ENCODE measurements around the gene CDC20. TPM values are rescaled to one million over a fixed set of nuclear protein-coding genes. Genes with fewer than 3 reads are reported as not detected.

The CDC20 gene
- total and polyA plus RNA-seq, 2 donors (not counting 1 experiment from before 2014, with no cell fraction given) = 1.1 to 1.5 TPM

DNA sequence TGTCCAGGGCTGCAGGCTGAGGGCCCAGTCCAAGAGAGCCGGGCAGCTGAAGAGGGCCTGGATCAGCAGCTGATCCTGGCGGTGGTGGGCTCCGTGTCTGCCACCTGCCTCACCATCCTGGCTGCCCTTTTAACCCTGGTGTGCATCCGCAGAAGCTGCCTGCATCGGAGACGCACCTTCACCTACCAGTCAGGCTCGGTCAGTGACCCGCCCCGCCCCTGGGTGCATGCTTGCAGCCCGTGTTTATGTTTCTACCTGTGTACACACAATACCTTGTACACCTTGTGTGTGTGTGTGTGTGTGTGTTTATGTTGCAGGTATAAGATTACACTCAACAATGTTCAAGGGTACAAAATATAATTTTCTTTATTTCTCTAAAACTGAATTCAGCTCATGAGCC lies 45.0 kb upstream of the CDC20 start:
- Histone ChIP-seq H3K36me3 (replicated peaks in 1 of 2; ENCODE audit: control extremely low read depth in 1 of 2, control insufficient read depth in 1 of 2, extremely low read depth in 1 of 2, insufficient read depth in 2 of 2, low read length in 1 of 2) (no peaks in the 10 kb centered on the region), H3K4me1 (ENCODE audit: control insufficient read depth in 2 of 2, insufficient read depth in 2 of 2, low read length in 2 of 2) (no peaks in the 10 kb centered on the region), H2AFZ (ENCODE audit: insufficient read depth, low read depth, low read length, poor library complexity, severe bottlenecking) (no peak overlapping the region), H3K27me3 (replicated peaks in 1 of 4; ENCODE audit: control extremely low read depth in 1 of 4, control insufficient read depth in 3 of 4, insufficient read depth in 4 of 4, low read length in 3 of 4) (no peaks in the 10 kb centered on the region), H3K4me3 (ENCODE audit: control extremely low read depth in 1 of 5, extremely low read depth in 1 of 5, insufficient read depth in 1 of 5, low read depth in 2 of 5, low read length in 4 of 5) (no peak overlapping the region), H3K79me2 (ENCODE audit: control insufficient read depth, insufficient read depth, low read length) (no peaks in the 10 kb centered on the region), H3K9me3 (ENCODE audit: control extremely low read depth in 1 of 3, control insufficient read depth in 2 of 3, insufficient read depth in 1 of 3, low read length in 2 of 3) (no peaks in the 10 kb centered on the region), H3K27ac (ENCODE audit: low read length in 2 of 2) (no peak overlapping the region), H4K20me1 (ENCODE audit: control insufficient read depth, insufficient read depth, low read length, poor library complexity, severe bottlenecking) (no peaks in the 10 kb centered on the region), H3K9ac (ENCODE audit: low read length) (no peak overlapping the region), H3K4me2 (replicated peaks; ENCODE audit: low read depth, low read length, poor library complexity, severe bottlenecking) (no peak overlapping the region)
- ChIA-PET POLR2A (no interaction called here), CTCF (no interaction called here)
- Mint-ChIP-seq H3K4me3 (no peak overlapping the region), H3K27ac (no peak overlapping the region), H3K27me3 (no peaks in the 10 kb centered on the region), H3K4me1 (no peaks in the 10 kb centered on the region), H3K9me3 (ENCODE audit: insufficient read depth) (no peaks in the 10 kb centered on the region)
- intact Hi-C loops (cut with micrococcal nuclease) = no loop called here
- TF ChIP-seq, protein P1, sequence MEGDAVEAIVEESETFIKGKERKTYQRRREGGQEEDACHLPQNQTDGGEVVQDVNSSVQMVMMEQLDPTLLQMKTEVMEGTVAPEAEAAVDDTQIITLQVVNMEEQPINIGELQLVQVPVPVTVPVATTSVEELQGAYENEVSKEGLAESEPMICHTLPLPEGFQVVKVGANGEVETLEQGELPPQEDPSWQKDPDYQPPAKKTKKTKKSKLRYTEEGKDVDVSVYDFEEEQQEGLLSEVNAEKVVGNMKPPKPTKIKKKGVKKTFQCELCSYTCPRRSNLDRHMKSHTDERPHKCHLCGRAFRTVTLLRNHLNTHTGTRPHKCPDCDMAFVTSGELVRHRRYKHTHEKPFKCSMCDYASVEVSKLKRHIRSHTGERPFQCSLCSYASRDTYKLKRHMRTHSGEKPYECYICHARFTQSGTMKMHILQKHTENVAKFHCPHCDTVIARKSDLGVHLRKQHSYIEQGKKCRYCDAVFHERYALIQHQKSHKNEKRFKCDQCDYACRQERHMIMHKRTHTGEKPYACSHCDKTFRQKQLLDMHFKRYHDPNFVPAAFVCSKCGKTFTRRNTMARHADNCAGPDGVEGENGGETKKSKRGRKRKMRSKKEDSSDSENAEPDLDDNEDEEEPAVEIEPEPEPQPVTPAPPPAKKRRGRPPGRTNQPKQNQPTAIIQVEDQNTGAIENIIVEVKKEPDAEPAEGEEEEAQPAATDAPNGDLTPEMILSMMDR (IDR thresholded peaks at IDR 0.05) = no peak
- TF ChIP-seq EZH2 (IDR thresholded peaks at IDR 0.05; ENCODE audit: borderline replicate concordance, insufficient read depth, low read depth, low read length, poor library complexity, severe bottlenecking) = no peak
- ATAC-seq (ENCODE audit: low read depth) (no peak), DNase-seq (no peak)
- WGBS (ENCODE audit: insufficient coverage) = 94% methylated on average over 3 of the region's 10 CpGs

DNA sequence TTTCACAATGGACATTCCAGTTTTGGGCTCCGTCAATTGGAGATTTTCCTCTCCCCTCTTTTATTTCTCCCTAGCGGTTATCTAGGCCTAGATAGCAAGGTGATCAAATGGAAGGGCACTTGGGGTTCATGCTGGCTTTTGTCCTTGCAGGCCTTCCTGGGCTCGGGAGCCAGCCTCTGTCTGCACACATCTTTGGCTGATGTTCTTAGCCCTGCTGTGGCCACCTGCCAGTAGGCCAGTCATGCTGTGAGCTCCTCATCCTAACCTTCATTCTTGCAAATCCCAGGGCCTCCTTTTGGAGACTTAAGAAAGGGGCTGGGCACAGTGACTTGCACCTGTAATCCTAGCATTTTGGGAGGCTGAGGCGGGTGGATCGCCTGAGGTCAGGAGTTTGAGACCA lies 44.5 kb upstream of the CDC20 start:
- Histone ChIP-seq H3K27me3 (replicated peaks in 1 of 4; ENCODE audit: control extremely low read depth in 1 of 4, control insufficient read depth in 3 of 4, insufficient read depth in 4 of 4, low read length in 3 of 4) (no peaks in the 10 kb centered on the region), H3K4me2 (replicated peaks; ENCODE audit: low read depth, low read length, poor library complexity, severe bottlenecking) (no peak overlapping the region), H2AFZ (ENCODE audit: insufficient read depth, low read depth, low read length, poor library complexity, severe bottlenecking) (no peak overlapping the region), H3K36me3 (replicated peaks in 1 of 2; ENCODE audit: control extremely low read depth in 1 of 2, control insufficient read depth in 1 of 2, extremely low read depth in 1 of 2, insufficient read depth in 2 of 2, low read length in 1 of 2) (no peaks in the 10 kb centered on the region), H4K20me1 (ENCODE audit: control insufficient read depth, insufficient read depth, low read length, poor library complexity, severe bottlenecking) (no peaks in the 10 kb centered on the region), H3K4me3 (ENCODE audit: control extremely low read depth in 1 of 5, extremely low read depth in 1 of 5, insufficient read depth in 1 of 5, low read depth in 2 of 5, low read length in 4 of 5) (no peak overlapping the region), H3K9me3 (ENCODE audit: control extremely low read depth in 1 of 3, control insufficient read depth in 2 of 3, insufficient read depth in 1 of 3, low read length in 2 of 3) (no peaks in the 10 kb centered on the region), H3K4me1 (ENCODE audit: control insufficient read depth in 2 of 2, insufficient read depth in 2 of 2, low read length in 2 of 2) (no peaks in the 10 kb centered on the region), H3K27ac (ENCODE audit: low read length in 2 of 2) (no peak overlapping the region), H3K79me2 (ENCODE audit: control insufficient read depth, insufficient read depth, low read length) (no peaks in the 10 kb centered on the region), H3K9ac (ENCODE audit: low read length) (no peak overlapping the region)
- Mint-ChIP-seq H3K4me3 (no peak overlapping the region), H3K27ac (no peak overlapping the region), H3K4me1 (no peaks in the 10 kb centered on the region), H3K27me3 (no peaks in the 10 kb centered on the region), H3K9me3 (ENCODE audit: insufficient read depth) (no peaks in the 10 kb centered on the region)
- TF ChIP-seq, protein P1 (IDR thresholded peaks at IDR 0.05) = no peak
- no peak for TF ChIP-seq EZH2 (IDR thresholded peaks at IDR 0.05; ENCODE audit: borderline replicate concordance, insufficient read depth, low read depth, low read length, poor library complexity, severe bottlenecking)
- ATAC-seq (ENCODE audit: low read depth) (no peak), DNase-seq (no peak)
- ChIA-PET POLR2A (no interaction called here), CTCF (no interaction called here)
- intact Hi-C loops (cut with micrococcal nuclease) = no loop called here
- WGBS (ENCODE audit: insufficient coverage) = 95% methylated on average over 3 of the region's 5 CpGs
